Left lung (tissue), 10 donors: ENCODE data around the gene TMEM218. TPM values are rescaled to one million over a fixed set of nuclear protein-coding genes. Genes with fewer than 3 reads are reported as not detected.

Experiments used
- ATAC-seq: fragments of 200-7000 bp; cut with Tn5 transposase; one replicate; pipeline ENCODE4 v1.9.1; 2020; ENCODE audit warnings: moderate library complexity
- DNase-seq, 4 donors: peaks; one replicate each; pipeline ENCODE4 v3.0.0-alpha.2; 2013 to 2020
- H3K27ac ChIP-seq, 2 donors: fragments of 200-600 bp; sonication (generic) in 1 of 2; one replicate each; pipeline versions ENCODE4 v1.5.0 to v1.8.0; 2020 to 2021
- H3K27me3 ChIP-seq, 2 donors: fragments of 200-600 bp; sonication (generic) in 1 of 2; one replicate each; pipeline versions ENCODE4 v1.5.0 to v1.8.0; 2020 to 2021
- H3K36me3 ChIP-seq, 2 donors: fragments of 200-600 bp; sonication (generic) in 1 of 2; one replicate each; pipeline versions ENCODE4 v1.5.0 to v1.8.0; 2020 to 2021
- H3K4me1 ChIP-seq, 2 donors: fragments of 200-600 bp; one replicate each; pipeline ENCODE4 v1.8.0; 2021
- H3K4me3 ChIP-seq, 2 donors: fragments of 200-600 bp; sonication (generic) in 1 of 2; one replicate each; pipeline versions ENCODE4 v1.5.0 to v1.8.0; 2020 to 2021; ENCODE audit warnings: mild to moderate bottlenecking in 1 of 2
- H3K9me3 ChIP-seq, 2 donors: fragments of 200-600 bp; sonication (generic) in 1 of 2; one replicate each; pipeline versions ENCODE4 v1.5.0 to v1.8.0; 2020 to 2021
- CTCF ChIP-seq, 2 donors: fragments of 200-600 bp; sonication (generic) in 1 of 2; IDR thresholded peaks; one replicate each; pipeline versions ENCODE4 v1.5.0 to v1.8.0; 2021; ENCODE audit warnings: antibody characterized with exemption in 2 of 2
- intact Hi-C, 2 donors: fragments of 100-400 bp; cut with DNase I; formaldehyde crosslinking; loops; one replicate each; pipeline versions ENCODE4 v1.11.2 to v1.14.2; 2022
- polyA plus RNA-seq, 6 donors: library from polyadenylated mRNA; unstranded; fragments of 120-200 nt; gene quantifications; one replicate each; pipeline ENCODE4 v1.2.1, GENCODE V29; 2013; ENCODE audit not compliant: insufficient read length in 6 of 6
- total RNA-seq, 2 donors: library from RNA; stranded (reverse); fragmentation: NEBNext Ultra II Directional; extraction: Animal tissue kit (Norgen Biotek cat#: 25700); gene quantifications; one replicate each; pipeline ENCODE4 v1.2.1, GENCODE V29; 2021
- donor health status: DM: no; HTN: yes; CAD: no.
- donor health status: DM: no; HTN: no; CAD: no.

The TMEM218 gene
- total and polyA plus RNA-seq, 8 donors, result 19.9 to 58.7 (median 53.0) TPM

- DNase-seq, result peak in 1 of 4 donors; percentile 52
- H3K4me3 ChIP-seq, result no peak overlapping the region
- H3K4me1 ChIP-seq, result peaks cover 0 to 25% of the 10 kb centered on the region in 2 donors
- H3K9me3 ChIP-seq, result no peaks in the 10 kb centered on the region
- no peak for TF ChIP-seq CTCF (IDR thresholded peaks at IDR 0.05)
- no peaks in the 10 kb centered on the region for H3K36me3 ChIP-seq
- H3K27ac ChIP-seq, result no peak overlapping the region
- H3K27me3 ChIP-seq, result peaks cover 0 to 3% of the 10 kb centered on the region in 2 donors
- ATAC-seq, result no peak
- intact Hi-C loops, result no loop called here
Measured at GRCh38 chr11:125074511-125075241, 36.8 kb downstream of the TMEM218 start.

GRCh38 chr11:125073616-125074483 is 37.6 kb downstream of the TMEM218 start:
- Histone ChIP-seq H3K4me3 (no peak overlapping the region), H3K4me1 (peaks cover 0 to 32% of the 10 kb centered on the region in 2 donors), H3K9me3 (no peaks in the 10 kb centered on the region), H3K27ac (no peak overlapping the region), H3K27me3 (peaks cover 0 to 3% of the 10 kb centered on the region in 2 donors), H3K36me3 (no peaks in the 10 kb centered on the region)
- ATAC-seq (no peak), DNase-seq (peak in 1 of 4 donors; percentile 33)
- intact Hi-C loops, result no loop called here
- TF ChIP-seq CTCF (IDR thresholded peaks at IDR 0.05), result no peak

DNA sequence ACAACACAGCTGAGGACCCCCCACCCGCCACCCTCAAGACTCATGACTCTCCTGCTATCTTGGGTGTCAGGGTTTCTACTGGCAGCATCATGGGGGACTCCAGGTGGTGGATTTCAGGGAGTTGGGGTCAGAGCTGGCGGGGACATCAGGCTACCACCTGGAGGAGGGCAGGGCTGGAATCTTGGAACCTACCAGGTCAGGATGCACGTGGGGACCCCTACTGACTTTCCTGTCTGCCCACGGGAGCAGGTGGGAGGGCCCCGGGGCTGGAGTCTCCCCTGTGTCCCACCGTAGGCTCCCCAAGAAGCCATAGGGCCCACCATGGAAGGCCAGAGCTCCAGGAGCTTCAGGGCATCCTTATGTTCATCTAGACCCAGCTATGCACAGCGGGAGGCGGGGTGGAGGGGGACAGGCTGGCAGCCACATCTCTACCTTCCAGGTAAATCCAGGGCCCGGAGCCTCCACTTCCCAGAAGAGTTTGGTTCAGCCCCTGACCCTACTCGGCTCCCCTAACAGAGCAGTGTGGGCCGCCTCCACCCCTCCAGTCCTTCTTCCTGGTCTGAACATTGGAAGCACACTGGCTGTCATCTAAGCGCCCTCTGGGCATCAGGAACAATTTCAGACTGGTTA is 38.4 kb downstream of the TMEM218 start:
- DNase-seq (peak in 1 of 4 donors; percentile 60), ATAC-seq (no peak)
- Histone ChIP-seq H3K27me3 (peaks cover 0 to 3% of the 10 kb centered on the region in 2 donors), H3K9me3 (no peaks in the 10 kb centered on the region), H3K4me1 (peaks cover 0 to 38% of the 10 kb centered on the region in 2 donors), H3K27ac (peak overlapping the region in 1 of 2 donors; percentile 78), H3K4me3 (no peak overlapping the region), H3K36me3 (no peaks in the 10 kb centered on the region)
- no peak for TF ChIP-seq CTCF (IDR thresholded peaks at IDR 0.05)
- intact Hi-C loops, result no loop called here

- ATAC-seq, result peak; percentile 31
- no peak for TF ChIP-seq CTCF (IDR thresholded peaks at IDR 0.05)
- Histone ChIP-seq H3K36me3 (no peaks in the 10 kb centered on the region), H3K27me3 (peaks cover 0 to 3% of the 10 kb centered on the region in 2 donors), H3K27ac (peak overlapping the region; percentile 59 to 78), H3K4me3 (no peak overlapping the region), H3K4me1 (peaks cover 0 to 38% of the 10 kb centered on the region in 2 donors), H3K9me3 (no peaks in the 10 kb centered on the region)
- intact Hi-C loops, result no loop called here
- peak in 2 of 4 donors; percentile 63 to 67 for DNase-seq
Measured at GRCh38 chr11:125072218-125072960, 39.0 kb downstream of the TMEM218 start.
